GM19023 (cell line): ENCODE data around the gene EIPR1.

Source experiments
- ATAC-seq: cut with Tn5 transposase; IDR thresholded peaks from one replicate; pipeline ENCODE4 v1.9.1; 2021; ENCODE audit warnings: mild to moderate bottlenecking, moderate library complexity; ENCODE audit not compliant: unreplicated experiment

Gene EIPR1

DNA sequence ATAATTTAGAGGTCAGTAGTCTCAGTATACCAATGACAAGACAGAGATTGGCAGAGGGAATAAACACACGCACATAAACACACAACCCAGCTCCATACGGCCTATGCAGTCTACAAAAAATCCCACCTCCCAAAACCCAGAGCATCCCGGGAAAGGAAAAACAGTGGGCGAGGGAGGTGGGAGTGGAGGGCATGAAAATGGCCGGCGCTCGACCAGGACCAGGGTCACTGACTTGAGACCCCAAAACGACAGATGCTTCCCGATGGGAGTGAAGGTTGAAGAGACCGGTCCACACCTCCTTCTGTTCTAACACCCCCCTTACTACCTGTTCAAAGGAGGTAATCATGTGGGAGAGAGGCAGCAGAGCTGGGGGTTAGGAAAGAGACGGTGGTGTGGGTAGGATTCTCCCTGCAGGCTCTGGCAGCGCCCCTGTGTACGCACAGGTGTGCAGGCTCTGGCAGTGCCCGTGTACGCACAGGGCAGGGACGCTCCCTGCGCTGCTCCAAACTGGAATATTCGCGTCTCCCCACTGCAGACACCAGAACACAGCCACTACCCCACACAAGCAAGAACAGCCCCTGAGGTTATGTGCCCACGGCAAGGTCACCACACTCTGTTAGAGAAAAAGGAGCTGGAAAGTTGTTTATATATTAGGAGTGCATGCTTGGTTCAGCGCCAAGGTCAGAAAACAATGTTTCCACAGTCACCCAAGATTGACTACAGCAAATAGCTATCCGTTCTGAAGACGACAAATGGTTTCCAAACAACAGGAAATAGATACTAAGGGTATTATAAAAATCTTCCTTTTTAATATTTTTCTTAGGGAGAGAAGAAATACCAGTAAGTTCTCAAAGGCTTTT lies 67.9 kb downstream of the EIPR1 start:
- no peak for ATAC-seq

DNA sequence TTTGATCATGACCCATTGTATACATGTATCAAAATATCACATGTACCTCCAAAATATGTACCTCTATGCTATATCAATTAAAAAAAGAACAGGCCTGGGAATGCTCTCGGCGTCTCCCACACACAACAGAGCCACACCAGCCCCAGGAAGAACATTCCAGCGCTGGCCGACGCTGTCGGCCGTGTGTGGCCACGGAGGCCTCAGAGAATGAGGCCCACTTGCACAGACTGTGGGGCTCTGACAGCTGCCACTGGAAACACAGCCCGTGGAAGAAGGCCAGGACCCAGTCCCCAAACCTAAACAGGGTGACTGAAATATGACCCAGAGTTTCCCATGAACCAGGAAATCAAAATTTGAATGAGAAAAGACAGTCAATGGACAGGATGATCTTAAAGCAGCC lies 69.7 kb downstream of the EIPR1 start:
- no peak for ATAC-seq

DNA sequence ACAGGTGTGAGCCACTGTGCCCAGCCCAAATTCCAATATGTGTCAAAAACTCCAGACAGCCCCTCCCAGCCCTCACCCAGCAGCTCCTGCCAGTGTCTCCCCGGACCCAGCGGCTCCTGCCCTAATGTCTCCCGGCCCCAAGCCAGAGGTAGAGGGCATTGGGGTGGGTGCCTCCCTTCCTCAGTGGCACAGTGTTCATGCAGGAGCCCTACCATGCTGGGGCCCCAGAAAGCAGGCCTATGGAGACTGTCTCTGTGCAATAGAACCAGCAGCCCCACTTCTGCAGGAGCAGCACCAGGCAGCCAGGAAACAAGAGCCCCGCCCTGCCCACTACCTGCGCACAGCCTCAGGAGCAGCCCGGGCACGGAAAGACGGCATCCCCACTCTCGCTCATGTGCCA lies 70.4 kb downstream of the EIPR1 start:
- no peak for ATAC-seq

DNA sequence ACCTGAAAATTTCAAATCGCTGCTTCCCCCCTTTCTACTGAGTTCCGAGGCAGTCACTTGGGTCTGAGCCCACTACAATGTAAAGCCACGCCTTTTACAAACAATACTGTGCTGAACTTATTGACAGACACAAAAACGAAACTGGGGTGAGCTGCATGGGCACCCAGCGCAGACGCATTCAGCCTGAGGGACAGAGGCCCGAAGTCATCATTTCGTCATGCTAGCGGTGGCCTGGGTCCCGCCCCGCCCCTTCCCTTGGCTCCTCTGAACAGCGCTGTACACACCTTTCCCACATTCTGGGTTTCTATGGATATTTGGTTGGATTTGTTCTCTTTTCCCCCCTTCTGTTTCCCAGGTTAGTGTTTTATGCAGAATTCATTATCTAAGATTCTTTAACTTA lies 71.7 kb downstream of the EIPR1 start:
- ATAC-seq: no peak

DNA sequence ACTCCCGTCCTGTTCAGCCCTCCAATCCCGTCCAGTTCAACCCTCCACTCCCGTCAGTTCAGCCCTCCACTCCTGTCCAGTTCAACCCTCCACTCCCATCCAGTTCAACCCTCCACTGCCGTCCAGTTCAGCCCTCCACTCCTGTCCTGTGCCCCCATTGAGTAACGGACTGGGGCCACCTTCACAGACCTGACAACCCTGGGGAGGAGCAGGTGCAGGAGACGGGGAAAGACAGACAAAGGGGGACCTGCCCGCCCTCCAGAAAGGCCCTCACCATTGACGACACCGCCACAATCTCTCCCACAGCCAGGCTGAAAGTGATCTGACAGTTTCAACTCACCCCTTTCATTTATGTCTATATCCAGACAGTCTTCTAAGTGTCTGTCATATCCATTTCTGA lies 72.2 kb downstream of the EIPR1 start:
- ATAC-seq: no peak

DNA sequence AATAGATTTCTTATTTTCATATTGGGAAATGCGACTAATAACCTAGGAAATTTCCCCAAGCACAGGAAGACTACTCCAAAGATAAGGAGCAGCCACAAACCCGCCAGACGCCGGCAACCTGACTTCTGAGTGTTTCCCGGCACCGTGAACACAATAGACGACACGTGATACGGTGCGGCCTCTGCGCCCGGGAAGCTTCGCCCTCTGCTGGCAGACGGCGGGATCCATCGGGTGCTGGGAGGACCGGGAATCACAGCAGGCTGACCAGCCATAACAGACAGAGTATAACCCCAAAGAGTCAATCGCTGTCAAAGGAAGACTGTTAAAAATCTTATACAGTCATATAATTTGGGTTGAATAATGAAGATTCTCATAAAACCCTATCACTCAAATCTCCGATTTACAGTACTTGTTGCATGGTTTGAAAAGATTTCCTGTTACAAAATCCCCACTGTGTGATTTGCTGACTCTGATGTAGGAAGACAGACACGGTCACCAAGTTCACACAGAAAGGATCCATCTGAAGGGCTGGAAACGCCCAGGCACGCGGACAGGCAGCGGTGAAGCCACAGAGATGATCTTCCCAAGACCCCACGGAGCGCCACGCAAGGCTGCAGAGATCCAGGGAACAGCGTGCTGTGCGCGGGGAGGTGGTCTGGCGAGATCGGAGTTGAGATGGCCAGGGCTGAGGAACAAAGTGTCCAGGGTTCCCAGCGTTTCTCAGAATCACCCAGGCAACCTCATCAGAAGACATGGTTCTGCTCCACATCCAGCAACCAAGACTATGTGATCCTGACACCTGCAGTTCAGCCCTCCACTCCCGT lies 73.8 kb downstream of the EIPR1 start:
- ATAC-seq: peak; percentile 95

DNA sequence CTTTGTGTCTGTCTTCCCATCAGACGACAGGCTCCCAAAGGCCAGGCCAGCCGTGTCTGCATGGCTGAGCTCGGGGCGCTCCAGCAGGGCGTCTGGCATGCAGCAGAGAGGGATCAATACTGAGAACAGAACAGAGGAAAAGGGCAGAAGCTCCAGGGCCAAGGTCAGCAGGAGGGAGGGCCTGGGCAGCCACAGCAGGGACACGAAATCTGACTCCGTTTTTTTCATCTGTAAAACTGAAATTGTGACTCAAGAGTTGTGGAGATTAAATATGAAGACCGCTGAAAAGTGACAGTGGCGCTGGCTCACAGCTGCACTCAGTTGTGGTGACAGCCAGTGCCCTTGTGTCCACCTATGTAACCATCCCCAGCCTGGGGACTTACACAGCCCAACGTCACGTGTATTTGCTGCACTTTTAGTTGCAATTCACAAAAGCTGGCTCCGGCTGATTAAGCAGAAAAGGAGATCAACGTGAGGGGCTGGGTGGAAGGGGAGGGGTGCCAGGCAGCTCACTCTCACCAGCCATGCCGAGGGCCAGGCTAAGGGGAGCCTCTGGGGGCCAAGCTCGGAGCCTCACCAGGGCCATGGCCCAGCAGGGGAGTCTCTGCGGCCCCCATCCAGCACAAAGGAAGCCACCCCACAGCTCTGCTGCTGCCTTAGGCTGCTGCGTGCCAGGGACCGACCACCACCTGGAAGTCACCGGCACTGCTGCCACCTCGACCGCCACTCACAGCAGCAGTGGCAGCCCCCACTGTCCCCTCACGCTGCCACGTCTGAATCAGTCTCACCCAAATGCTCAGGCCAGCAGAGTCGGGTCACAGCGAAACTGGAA lies 74.7 kb downstream of the EIPR1 start:
- ATAC-seq: peak; percentile 22

DNA sequence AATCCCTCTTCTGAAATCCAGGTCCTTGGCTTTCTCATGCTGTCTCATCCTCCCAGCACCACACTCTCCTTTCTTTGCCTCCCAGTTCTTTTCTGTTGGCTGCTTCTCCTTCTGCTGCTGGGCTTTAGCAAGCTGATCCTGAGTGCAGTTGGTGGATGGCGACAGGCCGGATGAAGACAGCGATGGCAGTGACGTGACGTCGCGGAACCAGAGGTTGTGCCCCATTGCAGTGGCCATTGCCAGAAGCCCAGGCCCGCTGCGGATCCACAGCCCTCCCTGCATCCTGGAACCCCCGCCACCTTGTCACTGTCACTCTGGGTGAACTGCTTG lies 75.2 kb downstream of the EIPR1 start:
- ATAC-seq: no peak

DNA sequence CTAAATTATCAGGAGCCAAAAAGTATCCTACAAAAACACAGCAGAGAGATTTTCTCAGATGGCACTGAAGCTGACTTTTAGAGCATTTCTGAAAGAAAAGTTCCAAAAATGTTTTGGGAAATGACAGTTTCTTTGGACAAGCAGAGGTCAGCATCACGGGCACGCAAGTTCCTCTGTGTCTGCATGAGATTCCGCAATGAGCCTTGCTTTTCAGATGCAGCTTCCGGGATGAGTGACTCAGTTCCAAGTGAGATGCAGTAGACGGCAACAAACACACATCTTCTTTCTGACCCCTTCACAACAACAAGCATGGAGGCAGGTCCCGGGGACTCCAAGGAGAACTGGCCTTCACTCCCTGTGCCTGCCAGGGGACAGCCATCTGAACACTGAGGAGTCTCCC lies 76.6 kb downstream of the EIPR1 start:
- ATAC-seq: no peak

DNA sequence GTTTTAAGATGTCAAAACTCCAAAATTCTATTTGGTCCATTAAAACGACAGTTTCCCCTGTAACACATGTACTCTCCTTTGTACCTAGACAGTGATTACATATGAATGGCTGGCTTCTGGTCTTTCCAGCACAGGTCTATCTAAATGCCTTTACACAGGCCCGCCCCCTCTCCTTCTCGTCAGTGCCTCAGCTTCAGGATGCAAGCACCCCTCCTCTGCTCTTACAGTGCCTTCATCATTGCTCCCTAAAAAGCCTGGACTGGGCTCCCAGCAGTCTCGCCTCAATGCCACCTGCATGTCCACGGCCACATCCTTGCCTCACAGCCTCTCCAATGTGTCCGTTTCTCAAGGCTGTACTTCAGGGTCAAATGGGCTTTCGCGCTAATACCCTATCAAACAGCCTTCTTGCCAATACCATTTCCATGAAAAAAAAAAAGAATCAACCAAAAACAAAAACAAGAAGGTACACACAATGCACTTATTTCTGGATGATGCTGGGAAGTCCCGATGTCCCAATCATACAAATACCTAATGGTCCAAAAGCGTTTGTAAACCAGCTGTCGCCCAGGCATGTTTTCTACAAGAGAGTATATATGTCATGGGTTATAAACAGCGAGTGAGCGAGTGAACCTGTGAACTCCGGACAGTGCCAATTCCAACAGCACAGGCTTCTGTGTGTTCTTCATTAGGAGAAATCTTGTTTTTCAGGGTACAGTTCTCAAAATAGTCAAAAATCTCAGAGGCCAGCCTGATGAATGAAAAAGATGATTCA lies 77.2 kb downstream of the EIPR1 start:
- no peak for ATAC-seq

DNA sequence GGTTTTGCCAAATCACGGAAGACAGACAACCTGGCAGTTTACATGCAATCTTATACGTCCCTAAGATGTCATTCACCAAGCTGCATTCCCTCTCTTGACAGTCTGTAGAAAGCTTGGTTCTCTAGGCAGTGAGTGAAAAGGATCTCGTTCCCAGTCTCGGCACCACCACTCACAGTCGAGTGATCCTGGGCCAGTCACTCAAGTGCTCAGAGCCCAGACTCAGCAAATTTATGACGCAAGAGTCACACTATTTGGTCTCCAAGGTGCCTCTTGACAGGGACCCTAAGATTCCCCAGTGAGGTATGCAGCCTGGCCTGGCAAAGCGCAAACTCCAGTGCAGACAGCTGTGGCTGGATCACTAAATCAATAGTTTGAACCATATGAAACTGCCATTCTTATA lies 77.9 kb downstream of the EIPR1 start:
- no peak for ATAC-seq

DNA sequence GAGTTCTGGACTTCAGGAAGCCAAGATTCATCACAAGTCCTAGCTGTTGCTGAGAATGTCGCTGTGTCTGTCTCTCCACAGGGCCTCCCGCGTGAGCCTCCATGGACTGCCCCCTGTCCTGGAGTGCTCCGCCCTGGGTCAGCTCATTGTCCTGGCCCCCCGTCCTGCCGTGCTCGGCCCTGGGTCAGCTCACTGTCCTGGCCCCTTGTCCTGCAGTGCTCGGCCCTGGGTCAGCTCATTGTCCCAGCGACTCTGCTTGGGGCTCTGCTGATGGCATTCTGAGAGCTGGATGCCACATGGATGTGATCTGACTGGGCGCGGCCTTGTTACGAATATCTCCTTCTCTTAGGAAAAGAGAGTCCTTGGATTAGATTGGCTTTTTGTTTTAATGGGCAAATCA lies 78.5 kb downstream of the EIPR1 start:
- no peak for ATAC-seq

DNA sequence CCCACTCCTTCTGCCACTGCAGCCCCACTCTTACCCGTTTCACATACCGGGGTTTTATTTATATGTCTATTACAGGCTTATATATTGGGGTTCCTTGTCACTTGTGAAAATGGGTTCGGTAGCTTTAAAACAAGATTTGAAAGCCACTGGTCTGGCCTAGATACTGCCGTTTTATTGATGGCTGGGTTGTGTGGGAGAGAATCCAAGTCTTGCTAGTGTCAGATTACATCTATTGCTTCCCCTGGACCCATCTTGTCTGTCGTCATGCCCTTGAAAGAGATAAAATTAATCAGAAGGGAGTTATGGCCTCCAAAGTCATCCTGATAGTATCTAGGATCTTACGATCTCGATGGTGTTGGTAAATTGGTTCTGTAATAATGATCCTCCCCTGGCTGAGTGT lies 79.4 kb downstream of the EIPR1 start:
- ATAC-seq: no peak

DNA sequence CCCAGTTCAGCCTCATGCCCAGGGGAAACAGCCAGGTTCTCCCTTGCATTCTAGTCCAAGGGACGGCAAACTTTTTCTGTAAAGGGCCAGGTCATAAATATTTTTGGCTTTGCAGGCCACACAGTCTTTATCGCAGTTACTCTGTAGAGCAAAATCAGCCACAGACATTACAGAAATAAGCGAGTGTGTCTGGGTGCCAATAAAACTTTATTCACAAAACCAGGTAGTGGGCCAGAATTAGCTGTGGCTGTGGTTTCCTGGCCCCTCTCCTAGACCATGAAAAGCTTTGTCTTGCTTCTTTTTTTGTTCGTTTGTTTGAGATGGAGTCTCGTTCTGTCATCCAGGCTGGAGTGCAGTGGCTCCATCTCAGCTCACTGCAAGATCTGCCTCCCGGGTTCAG lies 80.1 kb downstream of the EIPR1 start:
- no peak for ATAC-seq

DNA sequence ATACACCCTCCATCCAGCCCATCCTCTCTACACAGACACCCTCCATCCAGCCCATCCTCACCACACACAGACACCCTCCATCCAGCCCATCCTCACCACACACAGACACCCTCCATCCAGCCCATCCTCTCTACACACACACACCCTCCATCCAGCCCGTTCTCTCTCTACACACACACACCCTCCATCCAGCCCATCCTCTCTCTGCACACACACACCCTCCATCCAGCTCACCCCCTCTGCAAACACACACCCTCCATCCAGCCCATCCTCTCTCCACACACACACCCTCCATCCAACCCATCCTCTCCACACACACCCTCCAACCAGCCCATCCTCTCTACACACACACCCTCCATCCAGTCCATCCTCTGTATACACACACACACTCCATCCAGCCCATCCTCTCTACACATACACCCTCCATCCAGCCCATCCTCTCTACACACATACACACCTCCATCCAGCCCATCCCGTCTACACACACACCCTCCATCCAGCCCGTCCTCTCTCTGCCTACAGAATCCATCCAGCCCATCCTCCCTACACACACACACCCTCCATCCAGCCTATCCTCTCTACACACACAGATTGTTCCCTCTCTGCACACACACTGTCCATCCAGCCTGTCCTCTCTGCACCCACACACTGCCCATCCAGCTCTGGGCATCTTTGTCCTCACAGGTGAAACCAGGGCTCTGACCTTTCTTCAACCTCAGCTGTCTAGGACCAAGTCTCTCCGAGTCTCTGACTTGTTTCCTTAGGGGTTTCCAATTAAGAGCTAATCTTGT lies 81.2 kb downstream of the EIPR1 start:
- no peak for ATAC-seq

DNA sequence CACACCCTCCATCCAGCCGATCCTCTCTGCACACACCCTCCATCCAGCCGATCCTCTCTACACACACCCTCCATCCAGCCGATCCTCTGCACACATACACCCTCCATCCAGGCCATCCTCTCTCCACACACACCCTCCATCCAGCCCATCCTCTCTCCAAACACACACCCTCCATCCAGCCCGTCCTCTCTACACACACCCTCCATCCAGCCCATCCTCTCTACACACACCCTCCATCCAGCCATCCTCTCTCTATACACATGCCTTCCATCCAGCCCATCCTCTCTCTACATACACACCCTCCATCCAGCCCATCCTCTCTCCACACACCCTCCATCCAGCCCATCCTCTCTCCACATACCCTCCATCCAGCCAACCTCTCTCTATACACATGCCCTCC lies 83.1 kb downstream of the EIPR1 start:
- no peak for ATAC-seq

DNA sequence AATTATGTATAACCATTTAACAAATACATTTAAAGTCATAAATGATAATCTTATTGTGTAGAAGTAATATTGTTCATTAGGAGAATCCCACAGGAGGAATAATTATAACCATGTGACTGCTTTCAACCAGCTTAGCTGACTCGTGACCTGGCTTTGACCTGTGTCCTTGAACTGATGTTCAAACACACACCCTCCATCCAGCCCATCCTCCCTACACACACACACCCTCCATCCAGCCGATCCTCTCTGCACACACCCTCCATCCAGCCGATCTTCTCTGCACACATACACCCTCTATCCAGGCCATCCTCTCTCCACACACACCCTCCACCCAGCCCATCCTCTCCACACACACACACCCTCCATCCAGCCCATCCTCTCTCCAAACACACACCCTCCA lies 83.5 kb downstream of the EIPR1 start:
- no peak for ATAC-seq

DNA sequence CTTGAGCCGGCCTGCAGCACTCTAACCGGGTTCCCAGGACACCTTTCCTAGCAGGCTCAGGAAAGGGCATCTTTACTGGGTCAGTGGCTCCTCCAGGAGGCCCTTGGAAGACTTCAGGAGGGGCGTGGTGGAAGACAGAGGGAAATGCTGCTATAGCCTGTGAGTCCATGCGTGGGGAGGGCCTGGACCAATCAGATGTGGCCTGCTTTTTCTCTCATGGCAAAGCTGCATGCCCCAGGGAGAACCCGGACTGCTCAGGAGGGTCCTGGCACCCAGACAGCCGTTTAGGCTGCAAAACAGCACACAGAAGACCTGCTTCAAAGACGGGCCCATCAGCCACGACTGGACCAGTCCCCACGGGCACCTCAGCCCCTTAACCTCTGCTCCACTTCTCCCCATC lies 84.4 kb downstream of the EIPR1 start:
- ATAC-seq: no peak

DNA sequence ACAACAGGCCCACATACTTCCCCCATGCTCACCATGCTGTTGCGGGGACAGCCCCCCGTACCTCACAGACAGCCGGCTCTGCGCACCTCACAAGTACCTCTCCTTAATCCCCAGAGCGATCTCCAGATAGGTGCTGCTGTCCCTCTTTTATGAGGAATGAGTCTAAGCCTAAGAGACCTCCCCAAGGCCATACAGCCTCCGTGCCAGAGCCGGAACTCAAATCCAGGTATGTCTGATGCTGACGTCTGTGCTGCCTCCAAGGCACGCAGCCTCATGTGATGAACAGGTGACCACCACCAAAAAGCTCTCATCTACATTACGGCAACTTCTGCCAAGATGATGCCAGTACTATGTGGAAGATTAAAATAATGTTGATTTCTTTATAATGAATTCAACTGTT lies 85.2 kb downstream of the EIPR1 start:
- ATAC-seq: no peak

DNA sequence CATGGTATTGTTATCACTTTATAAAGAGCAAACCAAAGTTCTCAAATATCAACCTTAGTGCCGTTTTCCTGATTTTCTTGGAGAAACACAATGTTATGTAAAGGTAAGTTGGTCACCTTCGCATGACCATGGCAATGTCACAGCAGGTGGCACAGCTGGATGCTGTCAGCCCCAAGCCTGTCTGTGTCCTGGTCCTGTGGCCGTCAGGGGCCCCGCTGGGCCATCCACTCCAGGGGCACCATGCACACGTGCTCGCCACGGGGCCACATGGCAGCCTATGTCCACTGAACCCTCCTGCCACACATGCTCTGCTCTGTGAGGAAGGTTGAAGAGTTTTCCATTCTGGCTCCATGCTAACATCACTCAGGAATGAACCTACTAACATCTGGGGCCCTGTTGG lies 85.9 kb downstream of the EIPR1 start:
- ATAC-seq: no peak
